GM21786 (cell line): ENCODE measurements around the gene PAQR8.

Experiments
- ATAC-seq: cut with Tn5 transposase; IDR thresholded peaks from one replicate; pipeline ENCODE4 v1.9.1; 2021; ENCODE audit not compliant: unreplicated experiment

The PAQR8 gene

DNA sequence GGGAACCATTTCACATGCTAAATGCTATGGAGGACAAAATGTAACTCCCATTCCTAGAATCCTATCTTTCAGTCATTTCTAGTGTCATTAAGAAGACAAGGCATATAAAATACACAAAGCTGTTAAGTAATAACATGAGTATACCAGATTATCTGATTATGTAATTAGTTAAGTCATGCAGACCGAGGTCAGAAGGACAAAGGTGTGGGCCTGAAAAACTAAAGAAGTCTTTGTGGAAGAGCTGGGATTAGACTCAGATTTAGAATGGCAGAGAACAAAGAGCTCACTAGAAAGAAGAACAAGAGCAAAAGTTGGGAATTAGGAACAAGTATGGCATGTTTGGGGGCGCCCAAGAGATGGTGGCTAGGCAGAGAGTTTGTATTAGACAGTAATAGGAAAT, 95.1 kb downstream of the PAQR8 start:
- ATAC-seq, result no peak
